MM.1S (cell line): Measurements from ENCODE around the gene NUTM2G.

ENCODE experiments used
- CTCF ChIP-seq: fragments of 300-600 bp; sonication (generic); IDR thresholded peaks from 2 replicates; pipeline ENCODE4 v1.5.1; 2016; ENCODE audit warnings: antibody characterized with exemption, low read length, mixed read lengths
- EZH2phosphoT487 ChIP-seq: fragments of 300-600 bp; sonication (generic); IDR thresholded peaks from 2 replicates; pipeline ENCODE4 v1.6.1; 2018; ENCODE audit warnings: antibody characterized with exemption, low read length

GRCh38 chr9:96888591-96888990 lies 40.1 kb upstream of the NUTM2G start:
- TF ChIP-seq CTCF: no peak
- no peak for TF ChIP-seq EZH2phosphoT487
